Epithelial cell of esophagus (primary cell): ENCODE results near the gene BCORL1.

Source experiments
- DNase-seq: peaks from one replicate; pipeline ENCODE4 v3.0.0; 2010; ENCODE audit warnings: low read depth
- H3K4me3 ChIP-seq: 2 replicates; pipeline ENCODE4 v1.5.1; 2011; ENCODE audit warnings: mild to moderate bottlenecking, low read length, control low read depth
- CTCF ChIP-seq: IDR thresholded peaks from 2 replicates; pipeline ENCODE4 v1.5.1; 2011; ENCODE audit warnings: low read depth, mild to moderate bottlenecking, low read length, control low read depth, inconsistent platforms; ENCODE audit not compliant: insufficient read depth; ENCODE audit errors: missing control alignments

BCORL1 gene

DNA sequence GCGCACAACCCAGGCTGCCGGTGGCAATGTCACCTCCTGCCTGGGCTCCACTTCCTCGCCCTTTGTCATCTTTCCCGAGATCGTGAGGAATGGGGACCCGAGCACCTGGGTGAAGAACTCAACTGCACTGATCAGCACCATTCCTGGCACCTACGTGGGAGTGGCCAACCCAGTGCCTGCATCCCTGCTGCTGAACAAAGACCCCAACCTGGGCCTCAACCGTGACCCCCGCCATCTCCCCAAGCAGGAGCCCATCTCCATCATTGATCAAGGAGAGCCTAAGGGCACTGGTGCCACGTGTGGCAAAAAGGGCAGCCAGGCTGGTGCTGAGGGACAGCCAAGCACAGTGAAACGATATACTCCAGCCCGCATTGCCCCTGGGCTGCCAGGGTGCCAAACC, 32.3 kb downstream of the BCORL1 start:
- TF ChIP-seq CTCF, result no peak
- DNase-seq, result no peak
- H3K4me3 ChIP-seq, result no peak overlapping the region

- TF ChIP-seq CTCF, result no peak
- DNase-seq, result no peak
- H3K4me3 ChIP-seq, result no peak overlapping the region
Measured at GRCh38 chrX:130015181-130015580, 32.7 kb downstream of the BCORL1 start.

DNA sequence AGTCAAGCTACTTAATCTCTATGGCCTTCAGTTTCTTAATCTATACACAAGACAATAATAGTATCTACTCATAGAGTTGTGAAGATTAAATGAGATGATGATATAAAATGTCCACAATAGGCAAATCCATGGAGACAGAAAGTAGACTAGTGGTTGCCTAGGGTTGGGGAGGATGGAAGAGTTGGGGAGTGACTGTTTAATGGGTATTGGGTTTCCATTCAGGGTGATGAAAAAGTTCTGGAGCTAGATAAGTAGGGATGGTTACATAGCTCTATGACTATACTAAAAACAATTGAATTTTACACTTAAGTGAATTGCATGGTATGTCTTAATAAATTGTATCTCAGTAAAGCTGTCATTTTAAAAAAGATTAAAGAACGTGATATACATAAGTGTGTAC, 35.7 kb downstream of the BCORL1 start:
- TF ChIP-seq CTCF, result no peak
- H3K4me3 ChIP-seq, result no peak overlapping the region
- DNase-seq, result no peak

DNA sequence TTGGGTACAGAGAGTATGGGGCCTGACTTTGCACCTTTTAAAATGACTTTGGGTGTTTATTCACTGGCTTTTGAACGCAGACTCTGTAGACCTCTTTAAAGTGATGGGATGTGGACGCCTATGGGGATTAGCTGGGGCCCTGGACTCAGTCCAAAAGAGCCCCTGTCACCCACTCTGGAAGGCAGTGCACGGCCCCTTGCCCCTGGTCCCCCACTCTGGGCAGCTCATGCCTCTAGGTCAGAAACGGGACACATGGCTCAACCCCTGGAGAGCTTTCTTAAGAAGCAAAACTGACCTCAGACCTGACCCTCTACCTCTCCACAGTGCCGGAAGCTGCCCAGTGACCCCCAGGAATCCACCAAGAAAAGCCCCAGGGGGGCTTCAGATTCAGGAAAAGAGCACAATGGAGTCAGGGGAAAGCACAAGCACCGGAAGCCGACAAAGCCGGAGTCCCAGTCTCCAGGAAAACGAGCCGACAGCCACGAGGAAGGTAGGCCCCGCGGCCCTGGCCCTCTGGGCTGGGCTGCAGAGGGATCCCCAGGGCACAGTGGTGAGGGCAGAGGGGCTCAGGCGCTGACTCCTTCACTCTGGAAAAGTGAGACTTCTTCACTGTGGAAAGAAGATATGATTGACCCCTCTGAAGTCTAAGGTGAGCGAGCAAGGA, 38.4 kb downstream of the BCORL1 start:
- no peak for DNase-seq
- no peak overlapping the region for H3K4me3 ChIP-seq
- TF ChIP-seq CTCF, result no peak

DNA sequence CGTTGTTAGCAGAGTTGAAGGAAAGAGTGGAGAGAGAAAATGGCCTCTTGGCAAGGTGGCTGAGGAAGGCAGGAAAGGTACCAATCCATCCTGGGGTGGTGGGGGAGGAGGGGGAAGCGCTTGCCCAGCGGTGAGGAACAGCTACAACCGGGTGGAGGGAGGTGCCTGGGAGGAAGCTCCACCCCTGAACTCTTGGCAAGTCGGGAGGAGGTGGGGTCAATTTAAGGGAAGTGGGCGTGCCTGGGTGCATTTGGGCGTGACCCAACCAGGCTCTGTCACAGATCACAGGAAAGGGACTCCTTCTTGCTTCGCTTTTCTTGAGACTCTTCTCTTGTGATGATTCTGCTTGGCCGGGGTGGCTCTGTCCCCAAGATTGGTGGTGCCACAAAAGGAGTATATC, 41.7 kb downstream of the BCORL1 start:
- no peak for TF ChIP-seq CTCF
- peak; percentile 69 for DNase-seq
- H3K4me3 ChIP-seq, result no peak overlapping the region

- no peak for TF ChIP-seq CTCF
- H3K4me3 ChIP-seq, result no peak overlapping the region
- no peak for DNase-seq
Measured at GRCh38 chrX:130025256-130025655, 42.8 kb downstream of the BCORL1 start.

DNA sequence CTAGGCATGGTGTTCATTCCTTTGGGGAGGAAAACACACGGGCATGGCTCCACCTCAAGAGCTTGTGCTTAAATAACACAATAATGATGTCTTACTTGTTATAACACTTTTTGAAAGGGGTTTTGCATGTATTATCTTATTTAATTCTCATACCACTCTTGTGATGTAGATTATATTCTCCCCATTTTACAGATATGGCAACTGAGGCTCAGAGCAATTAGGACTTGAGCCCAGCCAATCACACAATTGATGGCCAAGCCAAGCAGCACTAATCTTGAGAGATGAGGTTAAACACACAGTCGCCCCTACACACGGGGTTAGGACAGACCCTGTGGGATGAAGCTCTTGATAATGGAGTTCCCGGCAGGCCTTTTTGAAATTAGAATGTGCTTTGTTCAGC, 45.1 kb downstream of the BCORL1 start:
- no peak for TF ChIP-seq CTCF
- H3K4me3 ChIP-seq, result no peak overlapping the region
- DNase-seq, result no peak
